ENCODE results near the gene GBF1. TPM values are rescaled to one million over a fixed set of nuclear protein-coding genes. Genes with fewer than 3 reads are reported as not detected.

Gene GBF1
- polyA plus RNA-seq, 1 of the 3 experiments (the other 2 are of a cell fraction) = 12.3 TPM

DNA sequence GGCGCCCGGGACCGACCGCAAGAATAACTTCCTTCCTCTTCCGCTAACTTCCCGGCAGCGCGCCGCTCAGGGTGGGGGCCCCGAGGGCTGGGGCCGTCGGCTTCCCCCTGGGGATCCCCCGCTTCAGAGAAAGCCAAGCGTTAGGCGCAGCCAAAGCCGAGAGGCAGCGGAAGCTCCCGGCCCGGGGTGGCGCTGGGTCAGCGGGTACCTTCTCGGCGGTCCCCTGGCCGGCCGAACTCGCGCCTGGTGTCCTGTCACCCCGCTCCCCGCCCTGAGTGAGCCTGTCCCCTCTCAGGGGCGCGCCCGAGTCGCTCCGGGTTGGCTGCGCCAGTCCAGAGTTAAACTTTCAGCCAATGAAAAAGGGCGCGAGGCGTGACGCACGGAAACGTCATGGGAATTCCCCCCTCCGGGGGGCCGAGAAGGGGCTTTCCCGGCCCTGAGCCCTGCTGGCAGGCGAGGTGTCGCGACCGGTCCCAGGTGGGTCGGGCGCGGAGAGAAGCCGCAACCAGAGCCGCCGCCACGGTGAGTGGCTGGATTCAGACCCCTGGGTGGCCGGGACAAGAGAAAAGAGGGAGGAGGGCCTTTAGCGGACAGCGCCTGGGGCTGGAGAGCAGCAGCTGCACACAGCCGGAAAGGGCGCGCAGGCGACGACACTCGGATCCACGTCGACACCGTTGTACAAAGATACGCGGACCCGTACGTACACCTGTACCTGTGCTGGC, 148.9 kb downstream of the GBF1 start:
- Histone ChIP-seq H4K20me1 (ENCODE audit: insufficient read depth) (no peaks in the 10 kb centered on the region), H3F3A (replicated peaks; ENCODE audit: insufficient read depth) (peaks cover 3% of the 10 kb centered on the region), H2AFZ (ENCODE audit: low read depth) (peak overlapping the region; percentile 83; the same call in 1 of the 2 replicates), H3K4me3 (ENCODE audit: low read depth in 2 of 2, low read length in 1 of 2) (peak overlapping the region; percentile 65 to 77), H3K79me2 (ENCODE audit: insufficient read depth) (peaks cover 5% of the 10 kb centered on the region; the same call in 1 of the 2 replicates), H3K4me1 (ENCODE audit: control insufficient read depth in 1 of 2, insufficient read depth in 2 of 2, low read depth in 1 of 2, low read length in 1 of 2) (peaks cover 0 to 17% of the 10 kb centered on the region in 2 experiments; a peak in 1 of 4 replicates), H3K9me2 (no peaks in the 10 kb centered on the region), H3K9ac (peak overlapping the region; percentile 68), H3K36me3 (replicated peaks in 1 of 2; ENCODE audit: control insufficient read depth in 1 of 2, insufficient read depth in 2 of 2, low read length in 1 of 2) (no peaks in the 10 kb centered on the region), H3K9me3 (no peaks in the 10 kb centered on the region), H3K27me3 (ENCODE audit: insufficient read depth) (no peaks in the 10 kb centered on the region), H3K27ac (ENCODE audit: low read depth in 2 of 2, low read length in 1 of 2) (peak overlapping the region; percentile 47 to 81; a peak in 3 of 4 replicates), H3K4me2 (peak overlapping the region; percentile 90)
- WGBS (ENCODE audit: low lambda C conversion rate) = 0% methylated on average over 6 of the region's 71 CpGs
- ChIA-PET CTCF (interaction anchor here (0.8 to 16.5 kb wide), 41 partner anchors 11 to 271 kb away, joined by 3 to 359 read pairs (median 5); partner anchors contain the start of genes CUEDC2, ELOVL3, FBXL15 and GBF1), POLR2A (interaction anchor here (0.6 to 2.8 kb wide), 3 partner anchors 28 to 275 kb away, joined by 3 to 11 read pairs (median 3); no protein-coding TSS in a partner anchor)
- TF ChIP-seq TAF1 (IDR thresholded peaks at IDR 0.05; ENCODE audit: borderline replicate concordance, low read depth, low read length) (no peak), MXI1 (IDR thresholded peaks at IDR 0.05; ENCODE audit: low read depth, low read length) (peak; percentile 73), POLR2AphosphoS5 (IDR thresholded peaks at IDR 0.05; ENCODE audit: low read depth, low read length) (no peak), FOSL2 (IDR thresholded peaks at IDR 0.05; ENCODE audit: borderline replicate concordance, low read depth) (peak; percentile 19; the same call in 1 of the 2 replicates), GATA2 (CRISPR knock-in tag; IDR thresholded peaks at IDR 0.05) (no peak), FOXJ3 (CRISPR knock-in tag; IDR thresholded peaks at IDR 0.05) (no peak), RFX5 (IDR thresholded peaks at IDR 0.05; ENCODE audit: low read length) (peak; percentile 82), SMC3 (IDR thresholded peaks at IDR 0.05; ENCODE audit: low read depth, low read length) (no peak), TCF12 (IDR thresholded peaks at IDR 0.05) (peak; percentile 3; the same call in 1 of the 2 replicates), JUND (IDR thresholded peaks at IDR 0.05) (no peak), FOXM1 (IDR thresholded peaks at IDR 0.05; ENCODE audit: low read depth) (peak; percentile 49; the same call in 1 of the 2 replicates), RCOR1 (IDR thresholded peaks at IDR 0.05; ENCODE audit: low read length) (0 out of 2 replicates have a peak, but pooled peaks have one; percentile 30), SIN3A (IDR thresholded peaks at IDR 0.05; ENCODE audit: borderline replicate concordance, low read depth, low read length) (peak; percentile 92; the same call in 1 of the 2 replicates), TEAD4 (IDR thresholded peaks at IDR 0.05; ENCODE audit: borderline replicate concordance, insufficient read depth) (no peak), ELF1 (IDR thresholded peaks at IDR 0.05) (peak; percentile 77), GABPA (IDR thresholded peaks at IDR 0.05; ENCODE audit: low read depth) (peak; percentile 59; the same call in 1 of the 2 replicates)
- TF ChIP-seq, protein P1, sequence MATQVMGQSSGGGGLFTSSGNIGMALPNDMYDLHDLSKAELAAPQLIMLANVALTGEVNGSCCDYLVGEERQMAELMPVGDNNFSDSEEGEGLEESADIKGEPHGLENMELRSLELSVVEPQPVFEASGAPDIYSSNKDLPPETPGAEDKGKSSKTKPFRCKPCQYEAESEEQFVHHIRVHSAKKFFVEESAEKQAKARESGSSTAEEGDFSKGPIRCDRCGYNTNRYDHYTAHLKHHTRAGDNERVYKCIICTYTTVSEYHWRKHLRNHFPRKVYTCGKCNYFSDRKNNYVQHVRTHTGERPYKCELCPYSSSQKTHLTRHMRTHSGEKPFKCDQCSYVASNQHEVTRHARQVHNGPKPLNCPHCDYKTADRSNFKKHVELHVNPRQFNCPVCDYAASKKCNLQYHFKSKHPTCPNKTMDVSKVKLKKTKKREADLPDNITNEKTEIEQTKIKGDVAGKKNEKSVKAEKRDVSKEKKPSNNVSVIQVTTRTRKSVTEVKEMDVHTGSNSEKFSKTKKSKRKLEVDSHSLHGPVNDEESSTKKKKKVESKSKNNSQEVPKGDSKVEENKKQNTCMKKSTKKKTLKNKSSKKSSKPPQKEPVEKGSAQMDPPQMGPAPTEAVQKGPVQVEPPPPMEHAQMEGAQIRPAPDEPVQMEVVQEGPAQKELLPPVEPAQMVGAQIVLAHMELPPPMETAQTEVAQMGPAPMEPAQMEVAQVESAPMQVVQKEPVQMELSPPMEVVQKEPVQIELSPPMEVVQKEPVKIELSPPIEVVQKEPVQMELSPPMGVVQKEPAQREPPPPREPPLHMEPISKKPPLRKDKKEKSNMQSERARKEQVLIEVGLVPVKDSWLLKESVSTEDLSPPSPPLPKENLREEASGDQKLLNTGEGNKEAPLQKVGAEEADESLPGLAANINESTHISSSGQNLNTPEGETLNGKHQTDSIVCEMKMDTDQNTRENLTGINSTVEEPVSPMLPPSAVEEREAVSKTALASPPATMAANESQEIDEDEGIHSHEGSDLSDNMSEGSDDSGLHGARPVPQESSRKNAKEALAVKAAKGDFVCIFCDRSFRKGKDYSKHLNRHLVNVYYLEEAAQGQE (IDR thresholded peaks at IDR 0.05; ENCODE audit: low read depth, low read length) = peak; percentile 54
- TF ChIP-seq, protein P2, sequence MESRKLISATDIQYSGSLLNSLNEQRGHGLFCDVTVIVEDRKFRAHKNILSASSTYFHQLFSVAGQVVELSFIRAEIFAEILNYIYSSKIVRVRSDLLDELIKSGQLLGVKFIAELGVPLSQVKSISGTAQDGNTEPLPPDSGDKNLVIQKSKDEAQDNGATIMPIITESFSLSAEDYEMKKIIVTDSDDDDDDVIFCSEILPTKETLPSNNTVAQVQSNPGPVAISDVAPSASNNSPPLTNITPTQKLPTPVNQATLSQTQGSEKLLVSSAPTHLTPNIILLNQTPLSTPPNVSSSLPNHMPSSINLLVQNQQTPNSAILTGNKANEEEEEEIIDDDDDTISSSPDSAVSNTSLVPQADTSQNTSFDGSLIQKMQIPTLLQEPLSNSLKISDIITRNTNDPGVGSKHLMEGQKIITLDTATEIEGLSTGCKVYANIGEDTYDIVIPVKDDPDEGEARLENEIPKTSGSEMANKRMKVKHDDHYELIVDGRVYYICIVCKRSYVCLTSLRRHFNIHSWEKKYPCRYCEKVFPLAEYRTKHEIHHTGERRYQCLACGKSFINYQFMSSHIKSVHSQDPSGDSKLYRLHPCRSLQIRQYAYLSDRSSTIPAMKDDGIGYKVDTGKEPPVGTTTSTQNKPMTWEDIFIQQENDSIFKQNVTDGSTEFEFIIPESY (IDR thresholded peaks at IDR 0.05; ENCODE audit: borderline replicate concordance, low read depth) = no peak
- TF ChIP-seq, protein P3, sequence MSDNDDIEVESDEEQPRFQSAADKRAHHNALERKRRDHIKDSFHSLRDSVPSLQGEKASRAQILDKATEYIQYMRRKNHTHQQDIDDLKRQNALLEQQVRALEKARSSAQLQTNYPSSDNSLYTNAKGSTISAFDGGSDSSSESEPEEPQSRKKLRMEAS (IDR thresholded peaks at IDR 0.05; ENCODE audit: low read depth) = peak; percentile 31; the same call in 1 of the 2 replicates
- TF ChIP-seq, protein P4, sequence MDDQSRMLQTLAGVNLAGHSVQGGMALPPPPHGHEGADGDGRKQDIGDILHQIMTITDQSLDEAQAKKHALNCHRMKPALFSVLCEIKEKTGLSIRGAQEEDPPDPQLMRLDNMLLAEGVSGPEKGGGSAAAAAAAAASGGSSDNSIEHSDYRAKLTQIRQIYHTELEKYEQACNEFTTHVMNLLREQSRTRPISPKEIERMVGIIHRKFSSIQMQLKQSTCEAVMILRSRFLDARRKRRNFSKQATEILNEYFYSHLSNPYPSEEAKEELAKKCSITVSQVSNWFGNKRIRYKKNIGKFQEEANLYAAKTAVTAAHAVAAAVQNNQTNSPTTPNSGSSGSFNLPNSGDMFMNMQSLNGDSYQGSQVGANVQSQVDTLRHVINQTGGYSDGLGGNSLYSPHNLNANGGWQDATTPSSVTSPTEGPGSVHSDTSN (IDR thresholded peaks at IDR 0.05) = peak; percentile 61
- TF ChIP-seq, protein P5, sequence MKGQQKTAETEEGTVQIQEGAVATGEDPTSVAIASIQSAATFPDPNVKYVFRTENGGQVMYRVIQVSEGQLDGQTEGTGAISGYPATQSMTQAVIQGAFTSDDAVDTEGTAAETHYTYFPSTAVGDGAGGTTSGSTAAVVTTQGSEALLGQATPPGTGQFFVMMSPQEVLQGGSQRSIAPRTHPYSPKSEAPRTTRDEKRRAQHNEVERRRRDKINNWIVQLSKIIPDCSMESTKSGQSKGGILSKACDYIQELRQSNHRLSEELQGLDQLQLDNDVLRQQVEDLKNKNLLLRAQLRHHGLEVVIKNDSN (IDR thresholded peaks at IDR 0.05; ENCODE audit: borderline replicate concordance, low read depth) = peak; percentile 4; the same call in 1 of the 2 replicates
- peak; percentile 92 for DNase-seq
